Astrocyte of the cerebellum (primary cell): ENCODE measurements around the gene ITPK1.

ENCODE experiments used
- DNase-seq: peaks from one replicate; pipeline ENCODE4 v3.0.0-alpha.2; 2011; ENCODE audit warnings: low read depth
- H3K4me3 ChIP-seq: 2 replicates; pipeline ENCODE4 v1.5.1; 2011; ENCODE audit warnings: mild to moderate bottlenecking, low read depth, low read length, moderate library complexity
- CTCF ChIP-seq: IDR thresholded peaks from 2 replicates; pipeline ENCODE4 v1.5.1; 2012; ENCODE audit warnings: low read length, low read depth, moderate library complexity, mild to moderate bottlenecking; ENCODE audit errors: missing control alignments
- in situ Hi-C: cut with HindIII; loops from 2 replicates; pipeline ENCODE4 v1.10.0; 2017; ENCODE audit warnings: low sequenced_read_pairs

The ITPK1 gene

GRCh38 chr14:92890830-92891588 lies 224.7 kb downstream of the ITPK1 start:
- no peak for DNase-seq
- in situ Hi-C loops: no loop called here
- H3K4me3 ChIP-seq: no peak overlapping the region
- no peak for TF ChIP-seq CTCF

GRCh38 chr14:92888896-92889295 lies 226.8 kb downstream of the ITPK1 start:
- no peak for DNase-seq
- in situ Hi-C loops: no loop called here
- H3K4me3 ChIP-seq: no peak overlapping the region
- TF ChIP-seq CTCF: no peak

- in situ Hi-C loops: no loop called here
- DNase-seq: no peak
- no peak for TF ChIP-seq CTCF
- H3K4me3 ChIP-seq: no peak overlapping the region
Measured at GRCh38 chr14:92887157-92887556, 228.6 kb downstream of the ITPK1 start.
